Osteoblast (primary cell): ENCODE data around the gene NTM. TPM values are rescaled to one million over a fixed set of nuclear protein-coding genes. Genes with fewer than 3 reads are reported as not detected.
"Not testable (repeated sequence)": the region's sequence is repeated elsewhere in the genome, so short reads cannot be mapped to it uniquely, and the experiment has no call there.

Experiments used
- DNase-seq: peaks from one replicate; pipeline ENCODE4 v3.0.0; 2011; ENCODE audit warnings: low spot score, mixed read lengths; ENCODE audit not compliant: insufficient read length; ENCODE audit errors: missing footprints
- H2AFZ ChIP-seq: 2 replicates; pipeline ENCODE4 v1.6.0; 2011; ENCODE audit warnings: mild to moderate bottlenecking, low read length
- H3K27ac ChIP-seq: 2 replicates; pipeline ENCODE4 v1.5.1; 2011; ENCODE audit warnings: mild to moderate bottlenecking, low read depth, low read length, moderate library complexity
- H3K27me3 ChIP-seq: 2 replicates; pipeline ENCODE4 v1.6.0; 2012; ENCODE audit warnings: mild to moderate bottlenecking, control low read depth, inconsistent platforms, low read length, moderate library complexity; ENCODE audit not compliant: insufficient read depth
- H3K36me3 ChIP-seq: 2 replicates; pipeline ENCODE4 v1.5.1; 2011; ENCODE audit warnings: mild to moderate bottlenecking, low read length, control low read depth, moderate library complexity; ENCODE audit not compliant: insufficient read depth
- H3K4me1 ChIP-seq: 2 replicates; pipeline ENCODE4 v1.5.1; 2011; ENCODE audit warnings: mild to moderate bottlenecking, low read length, control low read depth, moderate library complexity; ENCODE audit not compliant: insufficient read depth
- H3K4me2 ChIP-seq: 2 replicates; pipeline ENCODE4 v1.6.0; 2011; ENCODE audit warnings: mild to moderate bottlenecking, low read length; ENCODE audit not compliant: insufficient read depth
- H3K4me3 ChIP-seq: fragments of 200-600 bp; sonication (generic); 3 replicates; pipeline ENCODE4 v1.5.1; 2012; ENCODE audit warnings: mild to moderate bottlenecking, low read length, inconsistent platforms; ENCODE audit not compliant: insufficient read depth
- H3K79me2 ChIP-seq: 2 replicates; pipeline ENCODE4 v1.6.0; 2012; ENCODE audit warnings: mild to moderate bottlenecking, low read length, control low read depth, inconsistent platforms; ENCODE audit not compliant: insufficient read depth
- H3K9me3 ChIP-seq: 2 replicates; pipeline ENCODE4 v1.5.1; 2011; ENCODE audit warnings: low read depth, low read length, control low read depth
- H4K20me1 ChIP-seq: 2 replicates; pipeline ENCODE4 v1.6.0; 2012; ENCODE audit warnings: mild to moderate bottlenecking, low read length, control low read depth; ENCODE audit not compliant: insufficient read depth
- CTCF ChIP-seq: IDR thresholded peaks from 2 replicates; pipeline ENCODE4 v1.5.1; 2011; ENCODE audit warnings: mild to moderate bottlenecking, low read depth, low read length, moderate library complexity; ENCODE audit errors: extremely low read depth
- total RNA-seq: library from RNA; depleted of rRNA; stranded (reverse); fragments of >200 nt; gene quantifications from 2 replicates; pipeline ENCODE4 v1.2.3, GENCODE V29; 2012

The NTM gene
- total RNA-seq, 1 donor, result 48.1 TPM

GRCh38 chr11:131486937-131487635, 116.7 kb downstream of the NTM start:
- Histone ChIP-seq H3K79me2 (no peaks in the 10 kb centered on the region), H3K4me3 (no peak overlapping the region), H4K20me1 (no peaks in the 10 kb centered on the region), H3K27ac (no peak overlapping the region), H3K9me3 (no peaks in the 10 kb centered on the region), H3K4me2 (no peak overlapping the region), H3K4me1 (no peaks in the 10 kb centered on the region), H3K36me3 (no peaks in the 10 kb centered on the region), H3K27me3 (no peaks in the 10 kb centered on the region), H2AFZ (no peak overlapping the region)
- DNase-seq, result no peak
- no peak for TF ChIP-seq CTCF

DNA sequence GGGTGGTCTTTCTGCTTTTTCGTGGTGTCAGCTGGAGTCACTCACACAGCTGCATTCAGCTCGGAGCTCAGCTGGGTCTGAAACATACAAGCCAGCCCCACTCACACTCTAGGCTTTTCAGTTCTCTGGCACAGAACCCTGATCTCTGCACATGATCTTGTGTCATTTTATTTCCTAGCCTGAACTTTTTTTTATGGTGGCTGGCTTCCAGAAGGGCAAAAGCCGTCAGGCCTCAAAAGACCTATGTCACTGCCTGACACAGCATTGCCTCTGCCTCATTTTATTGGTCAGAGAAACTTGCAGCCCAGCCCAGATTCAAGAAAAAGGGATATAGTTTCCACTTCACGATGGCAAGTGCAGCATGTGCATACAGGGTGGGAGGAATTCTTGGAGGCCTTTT, 117.8 kb downstream of the NTM start:
- H3K27ac ChIP-seq, result no peak overlapping the region
- H3K36me3 ChIP-seq, result no peaks in the 10 kb centered on the region
- no peak overlapping the region for H3K4me3 ChIP-seq
- no peaks in the 10 kb centered on the region for H3K9me3 ChIP-seq
- no peak for DNase-seq
- no peaks in the 10 kb centered on the region for H4K20me1 ChIP-seq
- no peak for TF ChIP-seq CTCF
- H3K4me2 ChIP-seq, result no peak overlapping the region
- H3K27me3 ChIP-seq, result no peaks in the 10 kb centered on the region
- no peaks in the 10 kb centered on the region for H3K4me1 ChIP-seq
- no peak overlapping the region for H2AFZ ChIP-seq
- H3K79me2 ChIP-seq, result no peaks in the 10 kb centered on the region

DNA sequence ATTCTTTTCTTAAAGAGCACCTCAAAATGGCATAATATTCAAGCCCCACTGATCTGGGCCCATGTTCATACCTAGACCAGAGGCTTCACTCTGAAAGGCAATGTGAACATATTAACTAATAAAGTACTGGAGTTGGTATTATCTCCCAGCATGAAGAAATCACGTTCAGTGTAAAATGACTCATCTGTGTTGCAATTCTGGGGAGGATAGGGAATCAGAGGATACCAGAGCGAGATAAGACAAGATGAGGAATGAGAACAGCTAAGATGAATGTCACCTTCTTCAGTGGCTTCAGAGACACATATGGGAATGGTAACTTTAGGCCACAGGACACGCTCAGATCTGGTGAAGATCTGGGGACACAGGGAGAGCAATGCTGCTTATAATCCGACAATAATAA, 121.1 kb downstream of the NTM start:
- no peak overlapping the region for H3K4me3 ChIP-seq
- H4K20me1 ChIP-seq, result no peaks in the 10 kb centered on the region
- no peak overlapping the region for H3K4me2 ChIP-seq
- H3K27ac ChIP-seq, result no peak overlapping the region
- no peaks in the 10 kb centered on the region for H3K79me2 ChIP-seq
- no peak for TF ChIP-seq CTCF
- no peaks in the 10 kb centered on the region for H3K9me3 ChIP-seq
- no peaks in the 10 kb centered on the region for H3K36me3 ChIP-seq
- no peak overlapping the region for H2AFZ ChIP-seq
- no peaks in the 10 kb centered on the region for H3K4me1 ChIP-seq
- no peak for DNase-seq
- no peaks in the 10 kb centered on the region for H3K27me3 ChIP-seq

- H3K9me3 ChIP-seq, result no peaks in the 10 kb centered on the region
- no peak for TF ChIP-seq CTCF
- no peaks in the 10 kb centered on the region for H3K4me1 ChIP-seq
- H3K4me3 ChIP-seq, result no peak overlapping the region
- H2AFZ ChIP-seq, result no peak overlapping the region
- no peaks in the 10 kb centered on the region for H3K79me2 ChIP-seq
- no peak overlapping the region for H3K27ac ChIP-seq
- no peak for DNase-seq
- H3K27me3 ChIP-seq, result no peaks in the 10 kb centered on the region
- H3K4me2 ChIP-seq, result no peak overlapping the region
- no peaks in the 10 kb centered on the region for H3K36me3 ChIP-seq
- no peaks in the 10 kb centered on the region for H4K20me1 ChIP-seq
Measured at GRCh38 chr11:131495423-131495822, 125.0 kb downstream of the NTM start.

- not testable (repeated sequence) for DNase-seq, H3K36me3 ChIP-seq, H4K20me1 ChIP-seq, H3K79me2 ChIP-seq, H3K4me3 ChIP-seq, H3K4me1 ChIP-seq, H3K27me3 ChIP-seq, H3K27ac ChIP-seq, H3K4me2 ChIP-seq, H2AFZ ChIP-seq, H3K9me3 ChIP-seq
Measured at GRCh38 chr11:131497686-131498085, 127.3 kb downstream of the NTM start.
